CD4-positive, alpha-beta T cell treated with Interleukin-21 for 1 hour (primary cell): Measurements from ENCODE around the gene TUBD1.

ENCODE experiments used
- DNase-seq: peaks from one replicate; pipeline ENCODE4 v3.0.0-alpha.2; 2020

Gene TUBD1

GRCh38 chr17:59814685-59815084 lies 78.1 kb downstream of the TUBD1 start:
- DNase-seq: no peak

GRCh38 chr17:59814276-59814675 lies 78.5 kb downstream of the TUBD1 start:
- no peak for DNase-seq

DNA sequence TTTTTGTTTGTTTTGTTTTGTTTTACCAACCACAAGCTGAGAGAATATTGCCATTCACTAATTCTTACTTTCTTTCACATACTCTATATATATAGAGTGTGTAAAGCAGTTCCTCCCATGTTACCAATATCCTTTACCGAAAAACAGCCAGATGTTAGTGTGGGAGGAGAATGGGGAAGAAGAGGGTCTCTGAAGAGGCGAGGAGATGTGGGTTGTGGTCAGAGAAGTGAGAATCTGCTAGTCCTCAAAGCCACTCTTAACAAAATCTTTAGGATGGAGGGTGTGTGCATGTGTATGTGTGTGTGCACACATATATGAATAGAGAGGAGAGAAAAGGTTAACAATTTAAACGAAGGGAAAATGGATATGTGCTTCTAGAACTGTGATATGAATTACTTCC lies 80.6 kb downstream of the TUBD1 start:
- DNase-seq: no peak

DNA sequence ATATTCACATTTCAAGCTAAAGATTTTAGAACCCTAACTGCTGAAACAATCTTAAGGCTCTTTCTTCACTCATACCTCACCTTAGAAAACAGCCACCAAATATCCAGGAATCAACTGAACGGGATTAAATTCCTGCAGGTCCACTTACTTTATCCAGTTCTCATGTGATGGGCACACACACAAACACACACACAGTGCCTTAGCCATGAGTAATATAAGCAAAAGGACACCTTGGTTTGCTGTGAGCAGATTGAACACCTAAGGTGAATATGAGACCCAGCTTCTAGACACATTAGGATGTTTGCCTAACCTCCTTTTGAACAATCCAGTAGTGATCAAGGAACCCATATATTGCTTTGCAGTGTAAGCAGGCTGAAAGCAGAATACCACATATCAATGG lies 81.5 kb downstream of the TUBD1 start:
- DNase-seq: no peak

GRCh38 chr17:59810894-59811153 lies 81.9 kb downstream of the TUBD1 start:
- no peak for DNase-seq
